SK-N-SH (cell line): ENCODE data around the gene TRIP13. TPM values are rescaled to one million over a fixed set of nuclear protein-coding genes. Genes with fewer than 3 reads are reported as not detected.

Source experiments
- CTCF ChIA-PET: fragments of 300-600, 350-600 bp; formaldehyde crosslinking; extraction: SDS; loops from one replicate; lab custom pipeline; 2021; lab: Yijun Ruan, JAX
- POLR2A ChIA-PET: fragments of 350-600 bp; sonication (Branson Sonifier 250); formaldehyde crosslinking; extraction: SDS; loops from one replicate; lab custom pipeline; 2020; ENCODE audit warnings: antibody characterized with exemption, inconsistent platforms; lab: Yijun Ruan, JAX
- DNase-seq: peaks from one replicate; pipeline ENCODE4 v3.0.0; 2012
- H2AFZ ChIP-seq: fragments of 200-600 bp; sonication (generic); 2 replicates; pipeline ENCODE4 v1.8.1; 2016; ENCODE audit warnings: antibody characterized with exemption, mild to moderate bottlenecking, low read depth
- H3F3A ChIP-seq: fragments of 200-600 bp; sonication (generic); replicated peaks from 2 replicates; pipeline ENCODE3; 2016; ENCODE audit warnings: antibody characterized with exemption, mild to moderate bottlenecking; ENCODE audit not compliant: insufficient read depth
- H3K27ac ChIP-seq, 2 experiments: fragments of 200-500 bp in 1 of 2; fragments of 200-600 bp in 1 of 2; sonication (Bioruptor generic) in 1 of 2; sonication (generic), shearing (Covaris generic) in 1 of 2; 2 replicates each; pipeline versions ENCODE4 v1.5.1 to v1.6.1; 2014 to 2016; ENCODE audit warnings: low read depth in 2 of 2, inconsistent platforms in 1 of 2, low read length in 1 of 2, mild to moderate bottlenecking in 1 of 2, mixed read lengths in 1 of 2
- H3K27me3 ChIP-seq: fragments of 200-600 bp; sonication (generic), shearing (Covaris generic); 2 replicates; pipeline ENCODE4 v1.6.1; 2016; ENCODE audit warnings: mixed run types; ENCODE audit not compliant: insufficient read depth
- H3K36me3 ChIP-seq, 2 experiments: fragments of 200-500 bp in 1 of 2; fragments of 200-600 bp in 1 of 2; sonication (Bioruptor generic) in 1 of 2; sonication (generic) in 1 of 2; replicated peaks in 1 of 2; 2 replicates each; pipeline versions ENCODE3 to v1.5.1; 2014 to 2016; ENCODE audit warnings: low read length in 1 of 2, mild to moderate bottlenecking in 1 of 2; ENCODE audit not compliant: insufficient read depth in 2 of 2, control insufficient read depth in 1 of 2
- H3K4me1 ChIP-seq, 2 experiments: fragments of 200-500 bp in 1 of 2; fragments of 200-600 bp in 1 of 2; sonication (Bioruptor generic) in 1 of 2; sonication (generic), shearing (Covaris generic) in 1 of 2; 2 replicates each; pipeline versions ENCODE4 v1.5.1 to v1.6.1; 2014 to 2016; ENCODE audit warnings: low read depth in 1 of 2, low read length in 1 of 2, mixed run types in 1 of 2; ENCODE audit not compliant: insufficient read depth in 2 of 2, control insufficient read depth in 1 of 2
- H3K4me2 ChIP-seq: fragments of 200-600 bp; sonication (generic), shearing (Covaris generic); 2 replicates; pipeline ENCODE4 v1.6.1; 2017; ENCODE audit warnings: mixed run types
- H3K4me3 ChIP-seq, 2 experiments: fragments of 200-500 bp in 1 of 2; fragments of 200-600 bp in 1 of 2; sonication (Bioruptor generic) in 1 of 2; sonication (generic), shearing (Covaris generic) in 1 of 2; 2 replicates each; pipeline versions ENCODE4 v1.5.1 to v1.8.1; 2014 to 2016; ENCODE audit warnings: low read depth in 2 of 2, inconsistent platforms in 1 of 2, low read length in 1 of 2, mild to moderate bottlenecking in 1 of 2, mixed read lengths in 1 of 2, moderate library complexity in 1 of 2
- H3K79me2 ChIP-seq: fragments of 200-600 bp; sonication (generic); 2 replicates; pipeline ENCODE4 v1.8.1; 2017; ENCODE audit warnings: mild to moderate bottlenecking; ENCODE audit not compliant: insufficient read depth
- H3K9ac ChIP-seq: fragments of 200-600 bp; sonication (generic); 2 replicates; pipeline ENCODE4 v1.6.1; 2017; ENCODE audit warnings: mixed run types
- H3K9me2 ChIP-seq: fragments of 200-600 bp; sonication (generic); 2 replicates; pipeline ENCODE4 v1.6.1; 2017; ENCODE audit warnings: mixed run types
- H3K9me3 ChIP-seq: fragments of 200-600 bp; sonication (generic); 2 replicates; pipeline ENCODE4 v1.6.1; 2017; ENCODE audit warnings: mixed run types, mild to moderate bottlenecking, moderate library complexity
- H4K20me1 ChIP-seq: fragments of 200-600 bp; sonication (generic); 2 replicates; pipeline ENCODE4 v1.6.1; 2017; ENCODE audit warnings: mild to moderate bottlenecking, mixed run types; ENCODE audit not compliant: insufficient read depth
- CHD2 ChIP-seq: fragments of 150-350 bp; IDR thresholded peaks from 2 replicates; pipeline ENCODE4 v1.6.1; 2018; ENCODE audit warnings: low read length; ENCODE audit not compliant: partially characterized antibody
- EP300 ChIP-seq, 2 experiments: IDR thresholded peaks; 2 replicates each; pipeline versions ENCODE4 v1.4.0 to v1.6.1; 2012; ENCODE audit warnings: borderline replicate concordance in 1 of 2, low read depth in 1 of 2, low read length in 1 of 2
- GABPA ChIP-seq: IDR thresholded peaks from 2 replicates; pipeline ENCODE4 v1.4.0; 2012; ENCODE audit warnings: low read depth, mild to moderate bottlenecking
- MAX ChIP-seq: IDR thresholded peaks from 2 replicates; pipeline ENCODE4 v1.4.0; 2012; ENCODE audit warnings: low read depth
- MEF2A ChIP-seq: IDR thresholded peaks from 2 replicates; pipeline ENCODE4 v1.4.0; 2012; ENCODE audit warnings: low read depth, borderline replicate concordance
- MXI1 ChIP-seq: IDR thresholded peaks from 2 replicates; pipeline ENCODE4 v1.6.1; 2012; ENCODE audit warnings: mild to moderate bottlenecking, low read depth, low read length, improper control_type of control experiment
- PBX3 ChIP-seq: IDR thresholded peaks from 2 replicates; pipeline ENCODE4; 2012
- POLR2AphosphoS5 ChIP-seq: IDR thresholded peaks from 2 replicates; pipeline ENCODE4 v1.6.1; 2012; ENCODE audit warnings: low read depth, low read length
- REST ChIP-seq: IDR thresholded peaks from 2 replicates; pipeline ENCODE4 v1.6.1; 2012; ENCODE audit warnings: mild to moderate bottlenecking, low read depth, low read length, moderate library complexity
- RFX5 ChIP-seq: IDR thresholded peaks from 2 replicates; pipeline ENCODE4 v1.6.1; 2012; ENCODE audit warnings: mild to moderate bottlenecking, improper control_type of control experiment, low read length
- RXRA ChIP-seq: IDR thresholded peaks from 2 replicates; pipeline ENCODE4 v1.4.0; 2012; ENCODE audit warnings: low read depth, mild to moderate bottlenecking, borderline replicate concordance
- SIN3A ChIP-seq: IDR thresholded peaks from 2 replicates; pipeline ENCODE4 v1.6.1; 2012; ENCODE audit warnings: low read depth, mild to moderate bottlenecking, low read length, moderate library complexity, borderline replicate concordance
- SMC3 ChIP-seq: IDR thresholded peaks from 2 replicates; pipeline ENCODE4 v1.6.1; 2012; ENCODE audit warnings: low read depth, low read length, improper control_type of control experiment
- TCF12 ChIP-seq: IDR thresholded peaks from 2 replicates; pipeline ENCODE4 v1.4.0; 2012
- USF1 ChIP-seq: IDR thresholded peaks from 2 replicates; pipeline ENCODE4 v1.4.0; 2012; ENCODE audit warnings: low read depth, borderline replicate concordance
- WGBS: methylation state at CpG from one replicate; pipeline ENCODE4 v1.1.6; 2017; ENCODE audit warnings: low lambda C conversion rate; 5-methylcytosine and 5-hydroxymethylcytosine counted together
- polyA plus RNA-seq, 3 experiments: library from polyadenylated mRNA; depleted of rRNA; stranded (reverse); fragments of >200 nt; gene quantifications; 2 replicates each; pipeline ENCODE4 v1.2.3, GENCODE V29; 2012
- TF ChIP-seq, protein P1 (sequence below): IDR thresholded peaks from 2 replicates; pipeline ENCODE4 v1.4.0; 2012; ENCODE audit warnings: low read depth, borderline replicate concordance

Gene TRIP13
- polyA plus RNA-seq, 1 of the 3 experiments (the other 2 are of a cell fraction), result 24.1 TPM

GRCh38 chr5:849651-850301, 42.9 kb upstream of the TRIP13 start (continued):
- TF ChIP-seq REST (no peak), MXI1 (no peak), SIN3A (no peak), CHD2 (no peak), RFX5 (no peak)
- TF ChIP-seq, all 33 proteins: peak for 0

GRCh38 chr5:850511-851006, 42.1 kb upstream of the TRIP13 start, which contains the start of gene ZDHHC11:
TSS of gene ZDHHC11 (minus strand) at chr5:850986. CDS start at chr5:850602, 384 bp downstream.
- 32% methylated on average over 11 of the region's 27 CpGs for WGBS
- no peaks in the 10 kb centered on the region for H3F3A ChIP-seq
- POLR2A ChIA-PET, result no interaction called here
- H3K4me3 ChIP-seq, result peak within 1 kb of the TSS in 1 of 2 experiments; percentile 28; a peak in 1 of 4 replicates
- CTCF ChIA-PET, result no interaction called here
- DNase-seq, result peak; percentile 89
- no peaks in the 10 kb centered on the region for H3K36me3 ChIP-seq
- H3K4me2 ChIP-seq, result no peak within 1 kb of the TSS
- H2AFZ ChIP-seq, result no peak within 1 kb of the TSS
- H3K9me3 ChIP-seq, result no peaks in the 10 kb centered on the region
- TF ChIP-seq POLR2AphosphoS5, result no peak
- TF ChIP-seq MXI1, result peak; percentile 53; the same call in 1 of the 2 replicates
- no peak for TF ChIP-seq USF1
- no peak within 1 kb of the TSS for H3K9ac ChIP-seq
- no peaks in the 10 kb centered on the region for H3K79me2 ChIP-seq
- peaks cover 55% of the 10 kb centered on the region for H3K27me3 ChIP-seq
- H4K20me1 ChIP-seq, result no peaks in the 10 kb centered on the region
- H3K4me1 ChIP-seq, result peaks cover 0 to 13% of the 10 kb centered on the region in 2 experiments; a peak in 1 of 4 replicates
- H3K27ac ChIP-seq, result no peak within 1 kb of the TSS
- H3K9me2 ChIP-seq, result no peaks in the 10 kb centered on the region

- ChIA-PET POLR2A (no interaction called here), CTCF (no interaction called here)
- TF ChIP-seq RXRA, result no peak
- TF ChIP-seq SMC3, result no peak
- no peak for TF ChIP-seq CHD2
- TF ChIP-seq MAX, result no peak
- TF ChIP-seq RFX5, result no peak
- no peak for TF ChIP-seq EP300 (IDR thresholded peaks at IDR 0.05; ENCODE audit: borderline replicate concordance in 1 of 2, low read depth in 1 of 2, low read length in 1 of 2)
- TF ChIP-seq PBX3, result no peak
- TF ChIP-seq TCF12, result no peak
- no peak for TF ChIP-seq MEF2A
- TF ChIP-seq GABPA, result no peak
- TF ChIP-seq, protein P1, sequence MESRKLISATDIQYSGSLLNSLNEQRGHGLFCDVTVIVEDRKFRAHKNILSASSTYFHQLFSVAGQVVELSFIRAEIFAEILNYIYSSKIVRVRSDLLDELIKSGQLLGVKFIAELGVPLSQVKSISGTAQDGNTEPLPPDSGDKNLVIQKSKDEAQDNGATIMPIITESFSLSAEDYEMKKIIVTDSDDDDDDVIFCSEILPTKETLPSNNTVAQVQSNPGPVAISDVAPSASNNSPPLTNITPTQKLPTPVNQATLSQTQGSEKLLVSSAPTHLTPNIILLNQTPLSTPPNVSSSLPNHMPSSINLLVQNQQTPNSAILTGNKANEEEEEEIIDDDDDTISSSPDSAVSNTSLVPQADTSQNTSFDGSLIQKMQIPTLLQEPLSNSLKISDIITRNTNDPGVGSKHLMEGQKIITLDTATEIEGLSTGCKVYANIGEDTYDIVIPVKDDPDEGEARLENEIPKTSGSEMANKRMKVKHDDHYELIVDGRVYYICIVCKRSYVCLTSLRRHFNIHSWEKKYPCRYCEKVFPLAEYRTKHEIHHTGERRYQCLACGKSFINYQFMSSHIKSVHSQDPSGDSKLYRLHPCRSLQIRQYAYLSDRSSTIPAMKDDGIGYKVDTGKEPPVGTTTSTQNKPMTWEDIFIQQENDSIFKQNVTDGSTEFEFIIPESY, result no peak
Observed at GRCh38 chr5:851076-851475, 41.6 kb upstream of the TRIP13 start.

More at GRCh38 chr5:851076-851475, 41.6 kb upstream of the TRIP13 start:
- WGBS, result 31% methylated on average over 16 of the region's 19 CpGs
- H3K27ac ChIP-seq, result no peak overlapping the region
- H3K79me2 ChIP-seq, result no peaks in the 10 kb centered on the region
- H3K4me2 ChIP-seq, result no peak overlapping the region
- no peaks in the 10 kb centered on the region for H3F3A ChIP-seq
- DNase-seq, result no peak
- H3K9me3 ChIP-seq, result no peaks in the 10 kb centered on the region
- peaks cover 55% of the 10 kb centered on the region for H3K27me3 ChIP-seq
- no peaks in the 10 kb centered on the region for H3K36me3 ChIP-seq
- no peaks in the 10 kb centered on the region for H3K9me2 ChIP-seq
- H2AFZ ChIP-seq, result no peak overlapping the region
- peak overlapping the region in 1 of 2 experiments; percentile 28; a peak in 1 of 4 replicates for H3K4me3 ChIP-seq
- H3K9ac ChIP-seq, result no peak overlapping the region
- peaks cover 0 to 13% of the 10 kb centered on the region in 2 experiments; a peak in 1 of 4 replicates for H3K4me1 ChIP-seq
- no peaks in the 10 kb centered on the region for H4K20me1 ChIP-seq
